ENCODE measurements around the gene LCE7A.

The LCE7A gene, protein sequence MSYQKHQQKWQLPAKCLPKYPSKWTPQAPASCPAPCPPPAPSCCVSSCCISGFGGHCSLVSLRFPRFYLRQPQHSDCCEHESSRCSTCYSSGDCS

DNA sequence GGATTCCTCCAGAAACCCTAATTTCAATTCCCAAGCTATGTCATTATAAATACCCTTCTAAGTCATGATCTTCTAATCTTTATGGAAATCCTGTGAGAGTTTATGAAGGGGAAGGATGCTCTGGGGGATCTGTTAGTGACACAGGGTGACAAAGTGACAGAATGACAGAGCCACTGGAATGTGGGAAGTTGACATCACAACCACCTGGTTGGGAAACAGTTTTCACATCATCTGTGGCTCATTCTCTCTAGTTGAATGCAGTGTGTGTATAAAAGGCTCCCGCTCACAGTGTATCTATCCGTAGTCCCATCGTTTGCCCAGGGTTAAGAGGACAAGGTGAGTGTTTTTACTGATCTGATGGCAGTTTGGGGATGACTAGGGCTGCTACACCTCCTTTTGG lies at the start of gene LCE7A:
TSS of gene LCE7A (plus strand) at position 301 of the 400 bp plus-strand sequence. CDS start 702 bp downstream, outside the sequence.
- no peak for DNase-seq

DNA sequence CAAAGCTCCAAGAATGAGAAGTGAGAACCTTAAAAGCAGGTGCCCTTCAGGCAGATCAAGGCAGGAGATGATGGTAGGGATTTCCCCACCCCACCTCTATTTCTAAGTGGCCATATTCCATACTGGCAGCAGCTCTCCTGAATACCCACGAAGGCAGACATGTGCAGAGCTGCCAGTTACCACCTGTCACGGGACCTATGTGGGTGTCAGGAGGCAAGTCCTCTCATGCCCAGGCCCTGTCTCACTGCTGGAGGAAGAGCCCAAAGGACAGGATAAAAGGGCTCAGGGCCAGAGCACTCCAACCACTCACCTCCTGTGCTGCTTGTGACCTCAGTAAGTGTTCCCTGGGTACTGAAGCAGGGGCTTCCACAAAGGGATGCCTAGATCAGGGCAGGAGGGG lies 48.7 kb upstream of the LCE7A start:
- DNase-seq = no peak

DNA sequence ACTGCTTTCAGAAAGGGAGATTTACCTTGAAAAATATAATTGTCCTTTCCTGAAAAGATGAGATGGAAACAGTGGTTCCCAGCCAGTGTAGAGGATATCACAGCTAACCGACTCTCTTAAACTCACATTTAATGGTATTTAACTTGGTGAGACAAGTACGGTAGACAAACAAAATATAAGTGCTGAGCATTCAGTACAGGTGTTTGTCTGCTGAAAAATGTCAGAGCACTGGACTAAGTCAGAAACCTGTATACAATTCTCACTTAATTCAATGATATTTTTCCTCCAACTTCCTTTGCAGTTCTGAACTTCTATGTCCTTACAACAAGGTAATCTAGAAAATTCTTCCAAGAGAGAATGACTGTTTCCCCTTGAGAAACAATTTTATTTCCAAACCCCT lies 48.1 kb upstream of the LCE7A start, which contains the start of gene LCE1B:
TSS of gene LCE1B (plus strand) at position 301 of the 400 bp plus-strand sequence. CDS start 476 bp downstream, outside the sequence.
- DNase-seq = no peak

DNA sequence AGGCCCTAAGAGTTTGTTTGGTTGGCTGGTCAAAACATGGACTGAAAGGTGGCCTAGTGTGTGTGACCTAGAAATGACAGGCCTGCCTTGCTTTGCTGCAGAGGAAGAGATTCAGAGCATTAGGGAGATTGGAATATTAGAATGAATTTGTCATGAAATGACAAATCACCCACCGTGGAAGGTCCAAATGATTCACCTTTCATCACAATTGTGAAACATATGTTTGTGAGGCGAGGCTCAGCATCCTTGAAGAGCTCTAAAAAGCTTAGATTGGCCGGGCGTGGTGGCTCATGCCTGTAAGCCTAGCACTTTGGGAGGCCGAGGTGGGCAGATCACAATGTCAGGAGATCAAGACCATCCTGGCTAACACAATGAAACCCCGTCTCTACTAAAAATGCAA lies 42.5 kb upstream of the LCE7A start:
- no peak for DNase-seq

DNA sequence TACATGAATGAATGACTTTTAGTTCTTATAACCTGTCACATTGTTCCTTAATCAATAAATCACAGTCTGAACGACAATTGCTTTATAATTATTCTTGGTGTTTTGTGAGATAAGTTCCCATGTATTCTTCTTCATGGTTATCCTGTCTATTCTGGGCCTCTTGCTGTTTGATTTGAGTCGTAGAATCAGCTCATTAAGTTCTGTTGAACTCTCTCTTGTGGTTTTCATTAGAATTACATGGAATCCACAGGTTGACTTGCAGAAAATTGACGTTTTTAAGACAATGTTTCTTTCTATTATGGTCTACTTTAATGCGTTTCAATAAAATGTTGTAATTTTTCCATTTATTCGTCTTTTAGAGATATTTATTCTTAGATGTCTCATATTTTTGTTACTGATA lies 36.5 kb upstream of the LCE7A start:
- no peak for DNase-seq

DNA sequence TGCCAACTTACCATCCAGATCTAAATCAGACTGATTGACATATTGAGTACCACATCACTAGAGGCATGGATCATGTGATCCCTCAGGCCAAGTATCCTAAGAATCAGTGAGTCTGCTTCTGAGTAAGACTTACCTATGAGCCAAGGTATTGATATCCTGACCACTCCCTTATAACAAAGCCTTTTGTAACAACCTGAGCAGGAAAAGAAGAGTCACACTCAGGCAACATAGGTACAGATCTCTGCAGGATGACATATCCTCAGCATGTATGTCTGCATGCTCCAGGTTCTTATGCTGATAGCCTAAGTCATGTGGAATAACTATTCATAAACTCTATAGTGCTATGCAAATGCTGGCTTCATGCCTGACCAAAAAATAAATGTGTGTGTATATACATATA lies 34.8 kb upstream of the LCE7A start:
- no peak for DNase-seq

DNA sequence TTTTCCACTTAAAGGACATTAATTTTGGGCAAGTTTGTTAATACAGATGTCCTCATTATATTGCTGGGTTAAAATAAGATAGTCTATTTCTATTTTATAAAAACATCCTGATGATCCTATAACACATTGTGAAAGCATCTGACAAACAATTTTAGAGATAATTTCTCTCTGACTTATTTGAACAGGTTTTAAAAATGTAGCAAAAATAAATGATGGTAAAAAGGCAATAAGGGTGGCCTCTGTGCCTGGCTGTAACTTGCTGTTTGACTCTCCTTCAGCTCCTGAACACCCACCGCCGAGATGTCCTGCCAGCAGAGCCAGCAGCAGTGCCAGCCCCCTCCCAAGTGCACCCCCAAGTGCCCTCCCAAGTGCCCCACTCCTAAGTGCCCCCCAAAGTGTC lies 32.6 kb upstream of the LCE7A start, which contains the start of gene LCE1A:
TSS of gene LCE1A (plus strand) at position 301 of the 400 bp plus-strand sequence. CDS start at position 301, 0 bp downstream.
- DNase-seq = no peak

DNA sequence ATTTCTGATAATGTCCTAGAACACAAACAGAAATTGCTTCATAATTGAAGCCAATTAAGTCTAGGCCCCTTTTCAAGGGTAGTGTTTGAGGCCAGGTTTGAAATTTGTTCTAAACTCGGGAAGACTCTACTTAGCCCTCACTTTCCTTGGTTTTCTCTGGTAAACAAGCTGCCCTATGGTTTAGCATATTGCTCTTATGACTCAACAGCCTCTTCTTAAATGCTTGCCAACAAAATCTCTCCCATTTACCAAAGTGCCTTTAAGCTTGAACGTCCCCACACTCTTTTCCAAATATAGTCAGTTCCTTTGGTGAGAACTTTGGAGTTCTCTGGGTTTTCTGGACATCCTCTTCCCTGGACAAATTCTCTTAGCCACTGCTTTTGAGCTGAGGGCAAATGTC lies 22.9 kb upstream of the LCE7A start:
- no peak for DNase-seq

DNA sequence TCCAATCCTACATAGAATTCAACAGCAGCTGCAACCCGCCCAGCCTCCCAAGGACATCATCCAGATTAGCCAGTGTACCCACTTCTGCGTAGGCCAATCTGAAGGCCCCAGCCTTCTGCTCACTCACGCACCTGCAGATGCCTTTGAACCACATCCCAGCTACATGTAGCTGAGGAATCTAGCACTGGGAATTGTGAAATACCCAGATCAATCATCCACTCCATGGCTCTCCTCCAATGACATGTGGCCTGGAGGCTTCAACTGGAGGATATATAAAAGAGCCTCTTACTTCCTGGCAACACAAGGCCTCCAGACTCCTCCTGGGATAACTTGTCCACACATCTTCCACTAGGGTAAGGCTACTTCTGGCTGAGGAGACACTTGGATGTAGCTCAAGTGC lies 17.2 kb upstream of the LCE7A start, which contains the start of gene LCE6A:
TSS of gene LCE6A (plus strand) at position 301 of the 400 bp plus-strand sequence. CDS start 665 bp downstream, outside the sequence.
- no peak for DNase-seq

DNA sequence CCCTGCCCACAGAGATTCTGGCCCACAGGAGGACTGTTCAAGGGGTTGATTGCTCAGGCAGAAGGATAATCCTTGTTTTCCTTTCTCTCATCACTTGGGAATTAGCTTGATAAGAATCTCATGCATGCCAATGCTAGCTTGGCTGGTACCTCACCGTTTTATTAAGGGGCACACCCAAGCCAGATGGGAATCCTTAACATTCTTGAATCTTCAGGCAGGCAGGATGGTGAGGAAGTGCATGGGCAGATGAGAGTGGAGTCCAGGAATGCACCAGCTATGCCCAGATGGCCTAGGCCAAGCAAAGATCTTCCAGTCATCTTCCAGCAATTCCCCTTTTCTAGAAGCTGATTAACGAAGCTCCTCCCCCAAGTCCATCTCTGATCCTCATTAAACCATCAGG lies 4.1 kb upstream of the LCE7A start:
- no peak for DNase-seq

DNA sequence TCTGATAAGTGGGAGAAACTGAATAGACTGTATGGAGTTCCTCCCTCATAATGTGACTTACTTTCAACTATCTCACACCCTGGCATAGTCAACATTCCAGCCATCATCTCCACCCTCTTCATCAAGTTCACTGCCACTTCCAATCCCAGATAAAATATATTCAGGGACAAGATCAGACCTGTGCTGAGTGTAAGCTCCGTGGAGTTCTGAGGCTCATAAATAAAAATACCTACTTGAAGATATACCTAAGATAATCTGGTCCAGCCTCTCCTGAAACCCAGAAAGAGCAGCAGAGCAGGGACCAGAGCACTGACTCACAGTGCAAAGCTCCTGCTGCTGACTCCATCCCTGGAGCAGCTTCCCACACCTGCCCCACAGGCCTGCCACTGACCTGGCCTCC lies 1.7 kb upstream of the LCE7A start:
- no peak for DNase-seq

DNA sequence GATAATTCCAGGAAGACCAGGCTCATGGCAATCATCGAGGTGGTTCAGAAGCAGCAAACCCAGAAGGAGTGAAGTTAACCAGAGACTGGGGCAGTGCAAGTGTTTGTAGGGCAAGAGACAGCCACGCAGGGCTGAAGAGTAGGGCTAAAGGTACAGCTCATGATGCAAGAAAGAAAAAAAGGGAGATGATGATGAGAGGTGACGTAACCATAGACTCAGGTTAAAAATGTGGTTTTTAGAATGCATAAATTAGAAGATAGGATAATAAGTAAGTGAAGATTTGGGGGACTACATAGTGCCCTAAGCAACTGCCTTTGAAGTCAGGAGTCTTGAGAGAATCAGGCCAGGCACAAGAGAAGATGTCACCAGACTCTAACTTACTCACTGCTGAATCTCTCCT lies 333 bp downstream of the LCE7A start:
- no peak for DNase-seq

DNA sequence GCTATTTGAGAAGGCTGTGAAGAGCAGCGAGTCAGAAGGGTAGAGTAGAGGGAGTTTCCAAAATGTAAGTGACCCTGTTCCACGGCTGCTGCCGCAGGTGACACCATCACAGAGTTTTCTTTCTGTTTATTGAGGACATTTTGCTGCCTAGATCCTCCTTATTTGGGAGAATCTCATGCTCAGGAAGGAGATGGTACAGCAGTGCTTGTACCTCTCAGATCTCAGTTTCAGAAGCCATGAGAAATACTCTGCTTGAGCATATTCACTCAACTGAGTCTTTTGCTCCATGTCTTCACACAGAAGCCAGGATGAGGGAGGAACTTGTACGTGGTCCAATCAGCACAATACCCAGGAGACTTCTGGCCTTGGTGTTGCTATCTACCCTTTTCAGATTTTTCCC lies 1.6 kb downstream of the LCE7A start:
- no peak for DNase-seq

DNA sequence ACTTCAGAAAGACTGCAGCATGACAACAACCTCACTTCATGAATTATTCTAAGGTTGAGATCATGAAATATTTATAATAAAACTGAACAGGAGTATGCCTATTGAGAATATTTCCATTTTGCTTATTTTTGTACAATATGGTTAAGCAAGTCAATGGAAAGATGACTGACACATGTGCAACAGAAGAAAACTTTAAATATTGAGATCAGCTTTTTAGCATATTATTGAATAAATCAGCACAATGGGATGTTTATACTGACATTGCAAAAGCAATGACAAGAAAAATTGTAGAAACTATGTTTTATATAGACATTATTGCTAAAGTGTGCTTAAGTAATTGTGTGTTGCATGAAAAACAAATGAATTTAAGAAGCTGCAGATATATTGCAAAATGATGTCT lies 4.6 kb downstream of the LCE7A start:
- DNase-seq = no peak

DNA sequence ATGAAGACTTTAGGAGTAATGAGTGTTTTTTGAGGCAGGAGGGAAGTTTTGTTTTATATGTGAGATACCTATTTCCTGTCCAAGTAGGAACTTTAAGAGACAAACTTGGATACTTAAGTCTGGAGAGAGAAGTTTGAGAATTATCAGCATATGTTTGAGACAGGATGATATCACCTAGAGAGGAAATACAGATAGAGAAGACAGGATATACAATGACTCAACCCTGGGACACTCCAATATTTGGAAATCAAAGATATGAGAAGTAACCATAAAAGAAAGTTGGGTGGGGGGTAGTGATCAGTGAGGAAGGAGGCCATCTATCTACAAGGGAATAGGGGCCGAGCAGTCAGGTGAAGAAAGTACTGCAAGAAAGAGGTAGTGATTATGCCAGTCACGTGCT lies 6.5 kb downstream of the LCE7A start:
- no peak for DNase-seq

DNA sequence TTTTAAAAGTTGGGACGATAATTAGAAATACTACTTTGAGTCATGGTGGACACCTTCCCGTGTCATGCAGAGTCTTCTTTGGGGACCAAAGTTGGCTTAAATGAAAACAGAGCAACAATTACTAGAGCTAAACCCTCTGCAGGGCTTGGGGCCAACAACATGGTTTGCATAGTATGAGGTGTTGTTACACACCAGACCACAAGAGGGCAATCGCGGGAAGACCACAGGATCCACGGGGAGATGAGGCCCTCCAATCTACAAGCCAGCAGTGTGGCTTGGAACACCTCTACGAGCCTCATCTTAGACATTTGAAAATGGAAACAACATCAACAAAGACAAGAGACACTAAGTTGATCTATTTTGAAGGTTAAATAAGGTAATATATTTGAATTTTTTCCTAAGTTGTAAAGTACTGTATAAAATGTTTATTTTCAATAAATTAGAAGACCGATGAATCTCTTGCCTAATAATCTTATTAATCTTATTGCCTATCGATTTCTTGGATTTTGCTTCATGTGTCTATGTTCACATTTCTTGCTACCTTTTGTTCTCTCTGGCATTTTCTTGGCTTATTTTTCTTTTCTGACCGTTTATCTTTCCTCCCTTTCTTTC lies 10.1 kb downstream of the LCE7A start:
- DNase-seq = peak in 39 of 56 donors; percentile 1 to 79 (median 26)

DNA sequence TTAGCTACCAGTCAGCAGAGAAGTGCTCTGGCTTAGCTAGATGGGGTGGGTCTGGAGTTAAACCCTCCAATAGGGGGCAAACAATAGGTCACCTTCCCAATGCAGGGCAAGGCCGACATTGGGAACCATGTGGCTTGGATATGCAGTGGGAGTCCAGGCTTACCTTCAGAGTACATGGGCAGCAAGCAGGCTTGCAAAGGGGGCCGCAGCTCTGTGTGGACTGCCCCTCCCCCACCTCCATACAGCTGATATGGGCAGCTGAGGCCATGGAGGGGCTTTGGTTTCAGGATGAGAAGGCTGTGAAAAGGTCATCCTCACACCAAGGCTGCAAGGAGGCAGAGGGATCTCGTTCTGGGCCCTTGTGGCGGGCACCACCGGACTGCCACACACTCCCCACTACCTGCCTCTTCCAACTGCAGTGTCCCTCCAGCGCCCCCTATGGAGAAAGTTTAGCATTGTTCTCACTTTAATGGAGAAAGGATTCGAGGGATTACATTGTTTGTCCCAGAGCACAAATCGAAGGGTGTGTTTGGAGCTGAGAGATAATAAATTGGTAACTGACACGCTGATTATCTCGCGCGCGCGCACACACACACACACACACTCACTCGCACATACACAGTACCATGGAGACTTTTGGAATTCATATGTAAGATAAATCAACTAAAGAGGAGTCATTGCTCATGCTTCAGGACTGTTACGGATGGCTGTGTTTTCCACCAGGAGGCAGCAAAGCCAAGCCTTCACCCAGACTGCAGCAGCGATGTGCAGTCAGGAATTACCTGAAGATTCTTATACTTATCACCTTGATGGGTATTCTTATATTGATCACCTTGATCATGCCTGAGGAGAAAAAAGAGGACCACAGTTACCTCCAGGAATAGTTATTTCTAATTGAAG lies 11.3 kb downstream of the LCE7A start:
- DNase-seq = no peak

DNA sequence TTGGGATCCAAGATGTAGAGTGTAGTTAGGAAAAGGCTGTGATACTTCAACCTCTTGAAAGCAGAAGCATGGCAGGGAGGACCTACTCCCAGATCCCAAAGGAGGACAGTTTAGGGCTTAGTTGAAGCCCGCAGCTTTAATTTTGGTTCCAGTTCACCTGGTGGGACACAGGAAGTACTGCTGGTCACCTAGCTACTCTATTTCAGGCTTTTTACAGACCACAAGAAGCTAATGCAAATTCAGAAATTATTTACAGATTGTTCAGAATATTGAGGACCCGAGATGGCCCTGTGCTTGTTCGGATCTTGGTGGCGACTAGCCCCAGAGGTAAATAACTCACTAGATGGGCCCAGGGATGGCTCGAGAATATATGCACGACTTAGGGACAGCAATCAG lies 11.9 kb downstream of the LCE7A start:
- DNase-seq = no peak

DNA sequence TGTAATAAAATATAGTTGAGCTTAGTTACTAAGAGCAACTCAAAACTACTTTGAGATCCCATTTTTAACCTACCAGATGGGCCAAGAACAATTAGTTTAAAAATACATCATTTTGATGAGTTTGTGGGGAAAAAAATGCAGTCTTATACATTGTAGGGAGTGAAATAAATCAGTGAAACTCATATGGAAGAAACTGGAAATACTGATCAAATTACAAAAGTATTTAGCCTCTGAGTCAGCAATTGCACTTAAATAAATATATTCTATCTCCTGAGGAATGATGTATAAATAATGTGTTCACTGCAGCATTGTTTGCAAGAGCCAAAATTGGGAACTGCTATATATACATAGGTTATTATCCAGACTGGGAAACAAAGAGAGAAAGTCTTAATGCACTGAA lies 13.7 kb downstream of the LCE7A start:
- DNase-seq = no peak

DNA sequence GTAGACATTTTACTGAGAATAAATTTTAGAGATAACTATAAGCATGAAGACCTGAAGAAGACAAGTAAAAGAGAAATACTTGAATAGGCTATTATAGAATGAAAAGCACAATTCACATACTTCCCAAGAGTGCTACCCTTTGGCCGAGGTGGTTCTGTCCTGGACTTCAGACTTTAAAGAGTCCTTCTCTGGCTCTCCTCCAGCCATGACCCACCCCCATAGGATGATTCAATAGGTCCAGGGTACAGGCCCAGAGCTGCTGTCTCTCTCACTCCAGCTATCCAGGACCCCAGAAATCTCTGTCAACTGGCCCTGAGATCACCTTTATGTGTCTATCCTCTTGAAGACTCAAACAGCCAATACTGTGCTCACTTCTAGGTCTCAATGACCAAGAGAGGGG lies 17.0 kb downstream of the LCE7A start:
- no peak for DNase-seq

DNA sequence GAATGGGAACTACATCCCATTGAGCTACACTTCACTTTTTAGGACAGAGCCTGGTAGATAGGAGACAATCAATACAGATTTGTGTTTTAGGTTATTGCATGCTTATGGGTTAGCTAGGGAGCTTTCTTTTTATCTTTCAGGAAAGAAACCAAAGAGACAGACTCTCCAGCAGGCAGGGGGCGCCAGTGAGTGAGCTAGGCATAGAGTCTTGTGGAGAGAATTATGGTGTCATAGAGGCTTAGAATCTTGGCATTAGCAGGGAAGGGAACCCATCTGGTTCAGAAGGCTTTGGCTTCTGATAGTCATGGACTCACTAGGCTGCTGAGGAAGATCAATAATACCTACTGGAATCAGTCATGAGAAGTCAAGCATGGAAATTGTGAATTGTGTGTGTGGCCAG lies 18.2 kb downstream of the LCE7A start, which contains the start of gene SMCP:
TSS of gene SMCP (plus strand) at position 281 of the 400 bp plus-strand sequence. CDS start 6,101 bp downstream, outside the sequence.
- no peak for DNase-seq

DNA sequence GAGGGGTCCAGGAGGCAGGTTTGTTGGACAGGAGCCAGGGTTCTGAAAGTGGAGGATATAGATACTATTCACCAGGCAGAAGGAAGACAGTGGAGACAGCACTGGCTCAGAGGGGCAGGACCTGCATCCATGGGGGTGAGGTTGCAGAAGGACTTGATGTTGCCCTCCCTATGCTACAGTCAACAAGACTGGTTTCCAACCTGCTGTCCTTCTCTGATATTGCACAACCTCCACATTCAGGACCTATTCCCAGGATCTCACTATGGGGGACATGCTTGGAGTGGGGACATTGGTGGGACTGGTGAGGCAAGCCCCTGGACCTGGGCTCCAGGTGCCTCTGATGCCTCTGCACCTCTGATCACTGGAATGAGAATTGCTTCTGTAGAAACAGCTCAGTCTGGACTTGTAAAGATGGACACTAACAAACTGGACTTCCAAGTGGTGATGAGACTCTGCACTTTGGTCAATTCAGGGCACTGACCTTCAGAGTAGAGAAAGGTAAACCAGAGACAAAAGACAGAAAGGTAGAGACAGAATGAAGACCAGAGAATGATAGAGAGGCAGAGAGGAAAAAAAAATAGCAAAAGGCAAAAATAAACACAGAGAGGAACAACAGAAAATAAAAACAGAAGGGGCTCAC lies 19.9 kb downstream of the LCE7A start:
- DNase-seq = no peak
